Measurements from ENCODE around the gene RPL13A.

- TF ChIP-seq CTCF (IDR thresholded peaks at IDR 0.05) (no peak), POLR2AphosphoS5 (IDR thresholded peaks at IDR 0.05; ENCODE audit: low read depth, low read length) (no peak), REST (IDR thresholded peaks at IDR 0.05; ENCODE audit: insufficient read depth in 1 of 2, low read depth in 2 of 2, low read length in 1 of 2) (no peak), TCF7L2 (IDR thresholded peaks at IDR 0.05; ENCODE audit: low read depth, low read length) (no peak)
These were observed 45.5 kb upstream of the RPL13A start for GRCh38 chr19:49441960-49442350.
